Osteocyte (in vitro differentiated cells): Measurements from ENCODE around the gene MTMR10. TPM values are rescaled to one million over a fixed set of nuclear protein-coding genes. Genes with fewer than 3 reads are reported as not detected.

Experiments used
- DNase-seq: peaks from one replicate; pipeline ENCODE4 v3.0.0; 2021; ENCODE audit warnings: mixed read lengths; ENCODE audit not compliant: unreplicated experiment; ENCODE audit errors: extremely low spot score
- H3K27ac Mint-ChIP-seq: one replicate; pipeline ENCODE4 v1.8.0; 2021; ENCODE audit warnings: mild to moderate bottlenecking, mixed read lengths; ENCODE audit not compliant: unreplicated experiment
- H3K27me3 Mint-ChIP-seq: one replicate; pipeline ENCODE4 v1.8.0; 2021; ENCODE audit warnings: mixed read lengths; ENCODE audit not compliant: unreplicated experiment
- H3K36me3 Mint-ChIP-seq: one replicate; pipeline ENCODE4 v1.8.0; 2021; ENCODE audit warnings: mixed read lengths; ENCODE audit not compliant: unreplicated experiment
- H3K4me1 Mint-ChIP-seq: one replicate; pipeline ENCODE4 v1.8.0; 2021; ENCODE audit warnings: mixed read lengths; ENCODE audit not compliant: unreplicated experiment
- H3K4me3 Mint-ChIP-seq: one replicate; pipeline ENCODE4 v1.8.0; 2021; ENCODE audit warnings: mild to moderate bottlenecking, moderate library complexity, mixed read lengths; ENCODE audit not compliant: unreplicated experiment
- H3K9me3 Mint-ChIP-seq: one replicate; pipeline ENCODE4 v1.8.0; 2021; ENCODE audit warnings: mixed read lengths; ENCODE audit not compliant: unreplicated experiment
- total RNA-seq: library from RNA; stranded (reverse); gene quantifications from 2 replicates; pipeline ENCODE4 v1.2.1, GENCODE V29; 2021
- TF ChIP-seq, protein P1 (sequence below): fragments of 200-600 bp; sonication (generic); IDR thresholded peaks from 2 replicates; pipeline ENCODE4 v1.5.0; 2021; ENCODE audit warnings: antibody characterized with exemption, mild to moderate bottlenecking, moderate library complexity

Gene MTMR10
- total RNA-seq, 1 donor from 2014 or later = 23.3 TPM

- H3K4me1 Mint-ChIP-seq = peaks cover 19% of the 10 kb centered on the region
- H3K36me3 Mint-ChIP-seq = no peaks in the 10 kb centered on the region
- no peaks in the 10 kb centered on the region for H3K9me3 Mint-ChIP-seq
- DNase-seq = no peak
- H3K27ac Mint-ChIP-seq = no peak overlapping the region
- no peak overlapping the region for H3K4me3 Mint-ChIP-seq
- no peaks in the 10 kb centered on the region for H3K27me3 Mint-ChIP-seq
- TF ChIP-seq, protein P1, sequence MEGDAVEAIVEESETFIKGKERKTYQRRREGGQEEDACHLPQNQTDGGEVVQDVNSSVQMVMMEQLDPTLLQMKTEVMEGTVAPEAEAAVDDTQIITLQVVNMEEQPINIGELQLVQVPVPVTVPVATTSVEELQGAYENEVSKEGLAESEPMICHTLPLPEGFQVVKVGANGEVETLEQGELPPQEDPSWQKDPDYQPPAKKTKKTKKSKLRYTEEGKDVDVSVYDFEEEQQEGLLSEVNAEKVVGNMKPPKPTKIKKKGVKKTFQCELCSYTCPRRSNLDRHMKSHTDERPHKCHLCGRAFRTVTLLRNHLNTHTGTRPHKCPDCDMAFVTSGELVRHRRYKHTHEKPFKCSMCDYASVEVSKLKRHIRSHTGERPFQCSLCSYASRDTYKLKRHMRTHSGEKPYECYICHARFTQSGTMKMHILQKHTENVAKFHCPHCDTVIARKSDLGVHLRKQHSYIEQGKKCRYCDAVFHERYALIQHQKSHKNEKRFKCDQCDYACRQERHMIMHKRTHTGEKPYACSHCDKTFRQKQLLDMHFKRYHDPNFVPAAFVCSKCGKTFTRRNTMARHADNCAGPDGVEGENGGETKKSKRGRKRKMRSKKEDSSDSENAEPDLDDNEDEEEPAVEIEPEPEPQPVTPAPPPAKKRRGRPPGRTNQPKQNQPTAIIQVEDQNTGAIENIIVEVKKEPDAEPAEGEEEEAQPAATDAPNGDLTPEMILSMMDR = no peak
These were observed 45.4 kb upstream of the MTMR10 start for GRCh38 chr15:31036783-31037182.

GRCh38 chr15:31035610-31036009, 44.2 kb upstream of the MTMR10 start:
- H3K4me1 Mint-ChIP-seq = peaks cover 21% of the 10 kb centered on the region
- no peak overlapping the region for H3K27ac Mint-ChIP-seq

DNA sequence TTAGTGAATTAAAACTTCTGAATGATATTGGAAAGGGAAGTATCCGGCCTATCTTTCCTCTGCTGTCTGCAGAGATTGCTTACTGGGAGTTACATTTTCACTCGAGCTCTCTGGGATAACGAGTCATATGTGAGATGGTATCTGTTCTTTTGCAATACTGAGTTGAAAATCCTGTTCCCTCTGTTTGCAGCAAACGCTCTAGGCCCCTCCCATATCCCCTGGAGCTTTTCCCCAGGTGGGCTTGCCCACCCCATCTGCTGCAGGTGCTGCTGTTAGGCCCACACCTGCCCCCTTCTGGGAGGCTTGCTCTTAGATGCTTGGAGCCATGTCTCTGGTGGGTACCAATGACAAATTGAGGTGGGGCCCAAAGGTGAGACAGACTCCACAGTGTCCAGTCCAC, 42.7 kb upstream of the MTMR10 start:
- Mint-ChIP-seq H3K36me3 (no peaks in the 10 kb centered on the region), H3K4me3 (no peak overlapping the region), H3K27me3 (no peaks in the 10 kb centered on the region), H3K9me3 (no peaks in the 10 kb centered on the region), H3K27ac (no peak overlapping the region), H3K4me1 (peaks cover 21% of the 10 kb centered on the region)
- DNase-seq = no peak
- TF ChIP-seq, protein P1 = no peak

More at GRCh38 chr15:31035610-31036009, 44.2 kb upstream of the MTMR10 start:
- no peak overlapping the region for H3K4me3 Mint-ChIP-seq
- DNase-seq = no peak
- H3K27me3 Mint-ChIP-seq = no peaks in the 10 kb centered on the region
- TF ChIP-seq, protein P1 = no peak
- H3K9me3 Mint-ChIP-seq = no peaks in the 10 kb centered on the region
- H3K36me3 Mint-ChIP-seq = no peaks in the 10 kb centered on the region

GRCh38 chr15:31032961-31033371, 41.5 kb upstream of the MTMR10 start:
- Mint-ChIP-seq H3K27ac (peak overlapping the region; percentile 72), H3K4me1 (peaks cover 21% of the 10 kb centered on the region), H3K4me3 (peak overlapping the region; percentile 16), H3K9me3 (no peaks in the 10 kb centered on the region), H3K36me3 (no peaks in the 10 kb centered on the region), H3K27me3 (no peaks in the 10 kb centered on the region)
- TF ChIP-seq, protein P1 = no peak
- DNase-seq = no peak

DNA sequence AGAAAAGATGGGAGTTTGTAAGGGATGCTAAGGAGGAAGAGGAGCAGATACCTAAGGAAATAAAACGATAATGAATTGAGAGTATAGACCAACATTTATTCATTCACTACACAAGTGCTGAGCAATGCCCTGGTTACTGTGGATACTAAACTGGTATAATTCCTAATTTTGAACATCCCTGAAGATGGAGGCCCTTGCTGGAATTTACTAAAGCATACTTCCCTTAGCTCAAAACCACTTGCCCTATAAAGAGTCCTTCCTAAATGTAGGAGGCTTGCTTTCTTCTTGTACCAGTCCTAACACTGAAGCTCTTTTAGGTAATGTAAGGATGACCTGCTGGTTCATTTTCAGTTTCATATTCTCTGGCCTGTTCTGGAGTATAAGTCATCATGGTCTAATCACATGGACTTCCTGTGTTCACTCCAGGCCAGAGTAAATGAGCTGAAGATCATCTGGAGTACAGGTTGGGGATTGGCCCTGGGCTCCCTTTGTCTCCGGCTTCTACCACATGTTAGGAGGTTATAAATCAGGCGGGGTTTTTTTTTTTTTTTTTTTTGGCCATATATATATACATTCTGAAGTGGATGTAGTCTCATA, 40.1 kb upstream of the MTMR10 start:
- Mint-ChIP-seq H3K4me1 (peaks cover 21% of the 10 kb centered on the region), H3K9me3 (no peaks in the 10 kb centered on the region), H3K27ac (no peak overlapping the region), H3K4me3 (no peak overlapping the region), H3K36me3 (no peaks in the 10 kb centered on the region), H3K27me3 (no peaks in the 10 kb centered on the region)
- TF ChIP-seq, protein P1 = no peak
- DNase-seq = no peak
